GM12875 (cell line): ENCODE results near the gene GPR42.
"Not testable (repeated sequence)": the region's sequence is repeated elsewhere in the genome, so short reads cannot be mapped to it uniquely, and the experiment has no call there.

Source experiments
- H3K4me3 ChIP-seq: one replicate; pipeline ENCODE4 v1.5.1; 2011; ENCODE audit warnings: low read depth, low read length, control low read depth
- CTCF ChIP-seq: IDR thresholded peaks from 2 replicates; pipeline ENCODE4 v1.5.1; 2011; ENCODE audit warnings: low read depth, mild to moderate bottlenecking, control low read depth, inconsistent platforms, low read length, moderate library complexity, borderline replicate concordance; ENCODE audit not compliant: insufficient read depth

GPR42 gene

DNA sequence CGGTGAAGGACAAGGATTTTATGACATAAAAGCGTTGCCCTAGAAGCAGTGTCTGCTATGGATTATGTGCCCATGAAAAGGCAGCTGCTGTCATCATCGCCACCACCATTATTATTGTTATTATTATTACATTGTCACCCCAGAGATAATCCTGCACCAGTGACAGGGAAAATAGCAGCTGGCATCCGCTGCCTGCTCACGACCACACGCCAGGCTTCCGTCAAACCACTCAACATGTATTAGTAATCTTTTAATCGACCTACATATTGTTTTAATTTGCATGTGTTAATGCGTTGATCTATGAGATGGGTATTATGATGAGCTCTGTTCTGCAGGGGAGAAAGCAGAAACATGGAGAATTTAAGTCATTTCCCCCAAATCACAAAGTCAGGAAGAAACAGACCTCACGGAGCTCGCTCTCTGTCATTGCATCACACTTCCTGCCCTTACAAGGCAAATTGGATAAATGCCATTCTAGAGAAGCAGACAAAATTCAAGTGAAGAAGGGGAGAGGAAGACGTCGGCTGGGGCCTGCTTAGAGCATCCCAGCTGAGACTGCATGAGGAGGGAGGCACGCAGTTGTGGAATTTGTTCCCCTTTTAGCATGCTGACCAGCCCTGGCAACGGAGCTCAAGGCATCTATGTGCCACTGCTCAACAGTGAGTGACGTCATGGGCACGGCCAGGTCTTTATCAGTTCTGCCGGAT is 12.8 kb upstream of the GPR42 start, which contains the start of gene FFAR3:
Gene FFAR3 (plus strand): TSS at position 594 of the 707 bp plus-strand sequence. CDS start 431 bp downstream, outside the sequence.
- no peak within 1 kb of the TSS for H3K4me3 ChIP-seq
- no peak for TF ChIP-seq CTCF

DNA sequence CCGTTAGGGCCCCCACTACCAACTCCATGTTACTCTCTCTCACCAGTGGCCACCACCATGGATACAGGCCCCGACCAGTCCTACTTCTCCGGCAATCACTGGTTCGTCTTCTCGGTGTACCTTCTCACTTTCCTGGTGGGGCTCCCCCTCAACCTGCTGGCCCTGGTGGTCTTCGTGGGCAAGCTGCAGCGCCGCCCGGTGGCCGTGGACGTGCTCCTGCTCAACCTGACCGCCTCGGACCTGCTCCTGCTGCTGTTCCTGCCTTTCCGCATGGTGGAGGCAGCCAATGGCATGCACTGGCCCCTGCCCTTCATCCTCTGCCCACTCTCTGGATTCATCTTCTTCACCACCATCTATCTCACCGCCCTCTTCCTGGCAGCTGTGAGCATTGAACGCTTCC is 12.0 kb upstream of the GPR42 start:
- TF ChIP-seq CTCF, result 0 out of 2 replicates have a peak, but pooled peaks have one; percentile 2
- H3K4me3 ChIP-seq, result not testable (repeated sequence)

GRCh38 chr19:35359395-35359794 is 11.5 kb upstream of the GPR42 start:
- not testable (repeated sequence) for H3K4me3 ChIP-seq

GRCh38 chr19:35360081-35360480 is 10.8 kb upstream of the GPR42 start:
- not testable (repeated sequence) for H3K4me3 ChIP-seq

DNA sequence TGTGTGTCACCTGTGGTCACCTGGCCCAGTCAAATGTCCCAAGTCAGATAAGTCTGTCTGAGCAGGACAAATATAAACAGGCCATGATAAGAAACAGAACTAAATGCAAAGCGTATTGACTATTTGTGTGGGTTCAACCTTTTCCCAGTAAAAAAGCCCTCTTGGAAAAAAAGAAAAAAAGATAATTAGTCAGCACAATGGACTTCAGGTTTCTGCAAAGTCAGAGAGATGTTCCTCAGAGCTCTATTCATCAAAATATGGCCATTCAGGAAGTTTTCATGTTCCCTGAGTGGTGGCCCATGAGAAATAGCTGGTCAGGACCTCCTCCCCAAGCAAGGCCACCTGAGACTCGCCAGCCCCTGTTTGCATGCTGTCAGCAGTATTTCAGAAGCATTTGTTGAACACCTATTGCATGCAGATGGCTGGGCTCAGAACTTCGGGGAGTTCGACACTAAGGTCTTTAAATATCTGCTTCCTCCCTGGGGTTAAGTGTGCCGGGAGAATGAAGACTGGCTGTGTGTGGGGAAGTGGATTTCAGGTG is 9.9 kb upstream of the GPR42 start:
- H3K4me3 ChIP-seq, result no peak overlapping the region
- no peak for TF ChIP-seq CTCF

GRCh38 chr19:35362261-35363000 is 8.4 kb upstream of the GPR42 start:
- no peak for TF ChIP-seq CTCF

DNA sequence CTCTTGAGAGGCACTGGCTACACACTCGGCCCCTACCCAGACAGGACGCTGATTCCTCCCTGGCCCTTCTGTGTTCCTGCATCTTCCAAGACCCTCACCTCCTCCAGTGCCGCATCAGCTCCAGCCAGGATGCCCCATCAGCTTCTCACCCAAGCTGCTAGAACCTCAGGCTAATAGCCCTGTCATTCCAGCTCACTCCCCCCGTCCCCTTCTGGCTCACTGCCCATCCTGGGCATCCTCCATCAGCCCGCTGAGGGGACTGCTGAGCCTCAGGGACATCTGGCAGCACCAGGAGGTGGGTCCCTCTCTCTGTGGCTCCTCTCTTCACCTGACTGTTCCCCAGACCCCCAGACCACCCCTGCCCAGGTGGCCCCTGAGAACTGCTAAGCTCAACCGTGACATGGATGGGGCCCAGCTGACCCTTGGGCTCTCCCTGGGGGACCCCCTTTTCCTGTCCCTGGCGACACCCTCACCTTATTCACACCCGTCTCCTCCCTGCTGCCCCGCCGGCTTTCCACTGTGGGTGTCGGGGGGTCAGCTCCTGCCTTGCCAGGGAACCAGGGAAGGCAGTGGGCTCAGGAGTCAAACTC is 7.8 kb upstream of the GPR42 start:
- H3K4me3 ChIP-seq, result no peak overlapping the region
- TF ChIP-seq CTCF, result no peak

More at GRCh38 chr19:35362261-35363000, 8.4 kb upstream of the GPR42 start:
- no peak overlapping the region for H3K4me3 ChIP-seq
